Cortex of kidney (tissue), 1 donor: ENCODE measurements around the gene CD36.
"Not testable (repeated sequence)": the region's sequence is repeated elsewhere in the genome, so short reads cannot be mapped to it uniquely, and the experiment has no call there.

Experiments
- DNase-seq: peaks from one replicate; lab custom pipeline; 2025; lab: John Stamatoyannopoulos, UW

Gene CD36

GRCh38 chr7:80654887-80655340 lies 16.5 kb downstream of the CD36 start:
- DNase-seq, result no peak

GRCh38 chr7:80656029-80656428 lies 17.6 kb downstream of the CD36 start:
- no peak for DNase-seq

- DNase-seq, result no peak
Measured at GRCh38 chr7:80659120-80660055, 20.9 kb downstream of the CD36 start.

GRCh38 chr7:80660939-80661338 lies 22.5 kb downstream of the CD36 start:
- DNase-seq, result no peak

GRCh38 chr7:80661729-80662128 lies 23.3 kb downstream of the CD36 start:
- DNase-seq, result no peak

- DNase-seq, result no peak
Measured at GRCh38 chr7:80662252-80662651, 23.8 kb downstream of the CD36 start.

GRCh38 chr7:80665526-80665925 lies 27.1 kb downstream of the CD36 start:
- no peak for DNase-seq

- DNase-seq, result no peak
Measured at GRCh38 chr7:80666376-80666775, 27.9 kb downstream of the CD36 start.

- DNase-seq, result not testable (repeated sequence)
Measured at GRCh38 chr7:80669367-80669766, 30.9 kb downstream of the CD36 start.

GRCh38 chr7:80671744-80672143 lies 33.3 kb downstream of the CD36 start:
- DNase-seq, result no peak

- no peak for DNase-seq
Measured at GRCh38 chr7:80675090-80675489, 36.6 kb downstream of the CD36 start.

- DNase-seq, result no peak
Measured at GRCh38 chr7:80676404-80676803, 38.0 kb downstream of the CD36 start.

GRCh38 chr7:80677629-80678028 lies 39.2 kb downstream of the CD36 start:
- DNase-seq, result no peak

GRCh38 chr7:80678707-80679106 lies 40.3 kb downstream of the CD36 start:
- DNase-seq, result no peak

- no peak for DNase-seq
Measured at GRCh38 chr7:80679921-80680907, 41.8 kb downstream of the CD36 start.

GRCh38 chr7:80681272-80681885 lies 42.9 kb downstream of the CD36 start:
- no peak for DNase-seq

GRCh38 chr7:80682744-80683143 lies 44.3 kb downstream of the CD36 start:
- DNase-seq, result no peak

GRCh38 chr7:80686576-80686975 lies 48.1 kb downstream of the CD36 start:
- DNase-seq, result no peak

GRCh38 chr7:80699045-80699638 lies 60.7 kb downstream of the CD36 start:
- DNase-seq, result no peak

- no peak for DNase-seq
Measured at GRCh38 chr7:80699721-80700256, 61.3 kb downstream of the CD36 start.

GRCh38 chr7:80703272-80703671 lies 64.8 kb downstream of the CD36 start:
- DNase-seq, result no peak
